Measurements from ENCODE around the gene ZNF497. TPM values are rescaled to one million over a fixed set of nuclear protein-coding genes. Genes with fewer than 3 reads are reported as not detected.
"Not testable (repeated sequence)": the region's sequence is repeated elsewhere in the genome, so short reads cannot be mapped to it uniquely, and the experiment has no call there.

Gene ZNF497
- total RNA-seq, 2 donors from 2014 or later, result 6.6 to 11.0 TPM

DNA sequence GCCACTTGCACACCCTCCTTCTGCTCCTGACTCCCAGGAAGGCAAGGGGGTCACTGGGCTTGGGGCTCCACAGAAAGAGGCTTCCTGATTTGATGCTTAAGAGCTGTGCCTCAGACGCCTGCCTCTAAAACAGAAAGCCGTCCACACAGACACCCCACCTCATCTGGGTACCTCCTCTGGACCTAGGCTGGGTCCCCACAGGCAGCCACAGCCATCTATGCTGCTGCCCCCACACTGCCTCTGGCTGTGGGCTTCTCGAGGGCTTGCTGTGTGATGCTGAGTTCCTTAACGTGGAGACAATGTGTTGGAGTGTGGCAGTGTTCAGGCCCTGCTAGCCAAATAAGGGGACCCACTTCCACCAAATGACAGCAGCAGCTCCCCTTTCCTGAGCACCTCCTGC lies 44.3 kb downstream of the ZNF497 start:
- DNase-seq (ENCODE audit: low spot score), result no peak
- WGBS, result 79% methylated on average over 4 of the region's 4 CpGs
- Histone ChIP-seq H3K36me3 (no peaks in the 10 kb centered on the region), H3K27me3 (replicated peaks; ENCODE audit: insufficient read depth) (no peaks in the 10 kb centered on the region), H3K4me1 (replicated peaks) (no peaks in the 10 kb centered on the region), H3K27ac (no peak overlapping the region), H3K4me3 (no peak overlapping the region), H3K9me3 (no peaks in the 10 kb centered on the region)
- TF ChIP-seq, protein P1, sequence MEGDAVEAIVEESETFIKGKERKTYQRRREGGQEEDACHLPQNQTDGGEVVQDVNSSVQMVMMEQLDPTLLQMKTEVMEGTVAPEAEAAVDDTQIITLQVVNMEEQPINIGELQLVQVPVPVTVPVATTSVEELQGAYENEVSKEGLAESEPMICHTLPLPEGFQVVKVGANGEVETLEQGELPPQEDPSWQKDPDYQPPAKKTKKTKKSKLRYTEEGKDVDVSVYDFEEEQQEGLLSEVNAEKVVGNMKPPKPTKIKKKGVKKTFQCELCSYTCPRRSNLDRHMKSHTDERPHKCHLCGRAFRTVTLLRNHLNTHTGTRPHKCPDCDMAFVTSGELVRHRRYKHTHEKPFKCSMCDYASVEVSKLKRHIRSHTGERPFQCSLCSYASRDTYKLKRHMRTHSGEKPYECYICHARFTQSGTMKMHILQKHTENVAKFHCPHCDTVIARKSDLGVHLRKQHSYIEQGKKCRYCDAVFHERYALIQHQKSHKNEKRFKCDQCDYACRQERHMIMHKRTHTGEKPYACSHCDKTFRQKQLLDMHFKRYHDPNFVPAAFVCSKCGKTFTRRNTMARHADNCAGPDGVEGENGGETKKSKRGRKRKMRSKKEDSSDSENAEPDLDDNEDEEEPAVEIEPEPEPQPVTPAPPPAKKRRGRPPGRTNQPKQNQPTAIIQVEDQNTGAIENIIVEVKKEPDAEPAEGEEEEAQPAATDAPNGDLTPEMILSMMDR (IDR thresholded peaks at IDR 0.05), result no peak
- TF ChIP-seq POLR2A (IDR thresholded peaks at IDR 0.05) (no peak), POLR2AphosphoS5 (IDR thresholded peaks at IDR 0.05) (no peak)
- intact Hi-C loops (cut with DNase I), result no loop called here

DNA sequence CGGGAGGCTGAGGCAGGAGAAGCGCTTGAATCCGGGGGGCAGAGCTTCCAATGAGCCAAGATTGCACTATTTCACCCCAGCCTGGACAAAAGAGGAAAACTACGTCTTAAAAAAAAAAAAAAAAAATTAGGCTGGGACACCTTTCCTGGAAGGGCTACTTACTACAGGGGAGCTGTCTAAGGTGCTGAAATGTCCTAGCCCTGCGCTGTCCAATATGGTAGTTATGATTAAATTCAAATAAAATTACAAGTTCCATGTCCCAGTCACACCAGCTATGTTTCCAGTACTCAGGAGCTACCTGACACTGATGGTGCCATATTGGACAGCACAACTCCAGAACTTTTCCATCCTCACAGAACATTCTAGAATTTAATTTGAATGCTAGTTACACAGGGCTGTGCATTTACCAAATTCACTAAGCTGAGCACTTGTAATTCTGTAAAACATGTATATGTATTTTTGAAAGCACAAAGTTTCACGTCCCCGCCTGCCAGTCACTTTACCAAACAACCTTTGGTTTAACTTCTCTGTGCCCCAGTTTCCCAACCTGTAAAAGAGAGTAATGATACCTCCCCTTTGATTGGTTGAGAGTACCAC lies 45.0 kb downstream of the ZNF497 start:
- Histone ChIP-seq H3K4me1 (replicated peaks) (no peaks in the 10 kb centered on the region), H3K27me3 (replicated peaks; ENCODE audit: insufficient read depth) (no peaks in the 10 kb centered on the region), H3K9me3 (no peaks in the 10 kb centered on the region), H3K27ac (no peak overlapping the region), H3K36me3 (no peaks in the 10 kb centered on the region), H3K4me3 (no peak overlapping the region)
- TF ChIP-seq POLR2A (IDR thresholded peaks at IDR 0.05) (no peak), POLR2AphosphoS5 (IDR thresholded peaks at IDR 0.05) (no peak)
- TF ChIP-seq, protein P1 (IDR thresholded peaks at IDR 0.05), result no peak
- 43% methylated on average over 7 of the region's 7 CpGs for WGBS
- intact Hi-C loops (cut with DNase I), result no loop called here
- no peak for DNase-seq (ENCODE audit: low spot score)

DNA sequence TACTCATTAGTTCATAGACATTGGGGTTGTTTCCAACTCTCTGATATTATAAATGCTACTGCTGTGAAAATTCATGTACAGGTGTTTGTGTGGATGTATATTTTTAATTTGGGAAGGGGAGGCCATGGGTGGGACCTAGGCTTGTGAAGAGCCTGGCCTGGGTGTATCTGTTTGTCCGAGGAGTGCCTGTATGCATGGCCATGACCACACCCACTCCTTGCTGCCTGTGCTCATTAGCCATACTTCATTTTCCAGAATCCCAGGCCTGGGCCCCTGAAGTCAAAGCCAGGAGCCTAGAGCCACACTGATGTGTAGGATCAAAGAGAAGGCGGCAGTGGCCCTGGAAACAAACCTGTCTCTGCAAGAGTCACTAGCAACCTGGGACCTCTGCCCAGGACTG lies 47.0 kb downstream of the ZNF497 start:
- Histone ChIP-seq H3K36me3 (peaks cover 0 to 5% of the 10 kb centered on the region in 2 donors), H3K27me3 (replicated peaks; ENCODE audit: insufficient read depth) (no peaks in the 10 kb centered on the region), H3K27ac (no peak overlapping the region), H3K4me3 (no peak overlapping the region), H3K9me3 (no peaks in the 10 kb centered on the region), H3K4me1 (replicated peaks) (no peaks in the 10 kb centered on the region)
- intact Hi-C loops (cut with DNase I), result no loop called here
- TF ChIP-seq POLR2AphosphoS5 (IDR thresholded peaks at IDR 0.05) (no peak), POLR2A (IDR thresholded peaks at IDR 0.05) (no peak)
- WGBS, result 100% methylated on average over 2 of the region's 2 CpGs
- DNase-seq (ENCODE audit: low spot score), result no peak

DNA sequence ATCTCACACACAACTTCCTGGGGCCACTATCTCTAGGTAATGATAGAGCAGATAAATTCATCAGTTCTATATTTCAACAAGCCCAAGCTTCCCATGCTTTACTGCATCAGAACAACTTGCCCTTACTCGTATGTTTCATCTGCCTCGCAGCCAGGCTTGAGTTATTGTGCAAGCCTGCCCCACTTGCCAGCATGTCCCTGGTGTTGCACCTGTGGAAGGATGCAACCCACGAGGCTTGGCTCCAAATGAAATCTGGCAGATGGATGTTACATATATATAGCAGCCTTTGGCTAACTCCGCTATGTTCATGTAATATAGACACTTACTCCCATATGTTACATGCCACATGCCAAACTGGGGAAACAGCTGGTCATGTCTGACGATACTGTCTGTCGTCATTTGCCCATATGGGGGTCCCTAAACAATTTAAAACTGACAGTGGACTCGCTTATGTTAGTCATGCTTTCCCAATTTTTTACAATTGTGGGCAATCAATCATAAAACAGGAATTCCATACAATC lies 51.1 kb downstream of the ZNF497 start:
- Histone ChIP-seq H3K4me1 (replicated peaks) (no peaks in the 10 kb centered on the region), H3K36me3 (peaks cover 0 to 5% of the 10 kb centered on the region in 2 donors), H3K9me3 (no peaks in the 10 kb centered on the region), H3K27ac (no peak overlapping the region), H3K27me3 (replicated peaks; ENCODE audit: insufficient read depth) (no peaks in the 10 kb centered on the region), H3K4me3 (no peak overlapping the region)
- DNase-seq (ENCODE audit: low spot score), result no peak
- WGBS, result 89% methylated on average over 7 of the region's 7 CpGs
- no peak for TF ChIP-seq POLR2A (IDR thresholded peaks at IDR 0.05)
- TF ChIP-seq, protein P1 (IDR thresholded peaks at IDR 0.05), result no peak
- no peak for TF ChIP-seq POLR2AphosphoS5 (IDR thresholded peaks at IDR 0.05)
- intact Hi-C loops (cut with DNase I), result no loop called here

DNA sequence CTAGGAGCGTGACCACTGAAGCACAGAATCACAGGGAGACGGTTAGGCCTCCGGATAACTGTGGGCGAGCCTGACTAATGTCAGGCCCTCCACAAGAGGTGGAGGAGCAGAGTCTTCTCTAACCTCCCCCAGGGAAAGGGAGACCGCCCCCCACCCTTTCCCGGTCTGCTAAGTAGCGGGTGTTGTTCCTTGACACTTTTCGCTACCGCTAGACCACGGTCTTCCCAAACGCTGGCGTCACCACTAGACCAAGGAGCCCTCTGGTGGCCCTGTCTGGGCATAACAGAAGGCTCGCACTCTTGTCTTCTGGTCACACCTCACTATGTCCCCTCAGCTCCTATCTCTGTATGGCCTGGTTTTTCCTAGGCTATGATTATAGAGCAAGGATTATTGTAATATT lies 51.9 kb downstream of the ZNF497 start:
- H3K4me1 ChIP-seq (replicated peaks); H3K4me3 ChIP-seq; H3K27me3 ChIP-seq (replicated peaks; ENCODE audit: insufficient read depth); H3K9me3 ChIP-seq; intact Hi-C loops (cut with DNase I); DNase-seq (ENCODE audit: low spot score); H3K27ac ChIP-seq; H3K36me3 ChIP-seq: not testable (repeated sequence)
- 45% methylated on average over 13 of the region's 13 CpGs for WGBS
- TF ChIP-seq, protein P1 (IDR thresholded peaks at IDR 0.05), result peak in 3 of 4 experiments; percentile 16 to 40 (median 23)
